Neural progenitor cell (in vitro differentiated cells): ENCODE results near the gene MPPED1. TPM values are rescaled to one million over a fixed set of nuclear protein-coding genes. Genes with fewer than 3 reads are reported as not detected.

Experiments
- DNase-seq: peaks from one replicate; pipeline ENCODE4 v3.0.0-alpha.2; 2016; ENCODE audit warnings: low spot score
- H2AFZ ChIP-seq: fragments of 200-600 bp; sonication (generic); replicated peaks from 2 replicates; pipeline ENCODE4 v1.6.1; 2016; ENCODE audit warnings: antibody characterized with exemption
- H3F3A ChIP-seq: fragments of 200-600 bp; sonication (generic); 2 replicates; pipeline ENCODE4 v1.6.1; 2016; ENCODE audit warnings: antibody characterized with exemption, low read depth
- H3K27ac ChIP-seq: fragments of 200-600 bp; sonication (generic); 2 replicates; pipeline ENCODE4 v1.5.1; 2016; ENCODE audit warnings: mild to moderate bottlenecking
- H3K27me3 ChIP-seq: fragments of 200-600 bp; sonication (generic); 2 replicates; pipeline ENCODE4 v1.6.1; 2016; ENCODE audit warnings: mild to moderate bottlenecking, moderate library complexity
- H3K36me3 ChIP-seq: fragments of 200-600 bp; sonication (generic); 2 replicates; pipeline ENCODE4 v1.5.1; 2016
- H3K4me1 ChIP-seq: fragments of 200-600 bp; sonication (generic); 2 replicates; pipeline ENCODE4 v1.6.1; 2016; ENCODE audit warnings: mixed run types
- H3K4me2 ChIP-seq: fragments of 200-600 bp; sonication (generic); 2 replicates; pipeline ENCODE4 v1.6.1; 2016
- H3K4me3 ChIP-seq: fragments of 200-600 bp; sonication (generic); 2 replicates; pipeline ENCODE4 v1.5.1; 2016
- H3K79me2 ChIP-seq: fragments of 200-600 bp; sonication (generic); 2 replicates; pipeline ENCODE4 v1.6.1; 2016; ENCODE audit warnings: low read depth
- H3K9ac ChIP-seq: fragments of 200-600 bp; sonication (generic); 2 replicates; pipeline ENCODE4 v1.6.1; 2016
- H3K9me3 ChIP-seq: fragments of 200-600 bp; sonication (generic); 2 replicates; pipeline ENCODE4 v1.5.1; 2016; ENCODE audit warnings: low read depth
- H4K20me1 ChIP-seq: fragments of 200-600 bp; sonication (generic); 2 replicates; pipeline ENCODE4 v1.6.1; 2016; ENCODE audit warnings: low read depth
- H3K27ac Mint-ChIP-seq: 3 replicates; pipeline ENCODE4 v1.8.0; 2021; ENCODE audit warnings: mixed read lengths
- H3K27me3 Mint-ChIP-seq: 2 replicates; pipeline ENCODE4 v1.8.0; 2022; ENCODE audit warnings: low read depth, mild to moderate bottlenecking, inconsistent platforms, moderate library complexity, mixed read lengths; ENCODE audit not compliant: insufficient read depth
- H3K36me3 Mint-ChIP-seq: 3 replicates; pipeline ENCODE4 v1.8.0; 2021; ENCODE audit warnings: mixed read lengths
- H3K4me1 Mint-ChIP-seq: 3 replicates; pipeline ENCODE4 v1.8.0; 2021; ENCODE audit warnings: mixed read lengths
- H3K4me3 Mint-ChIP-seq: 3 replicates; pipeline ENCODE4 v1.8.0; 2021; ENCODE audit warnings: mild to moderate bottlenecking, moderate library complexity, mixed read lengths
- H3K9me3 Mint-ChIP-seq: 3 replicates; pipeline ENCODE4 v1.8.0; 2020; ENCODE audit warnings: mixed read lengths
- EZH2 ChIP-seq: fragments of 200-600 bp; sonication (generic); IDR thresholded peaks from 2 replicates; pipeline ENCODE4 v1.6.1; 2017; ENCODE audit warnings: antibody characterized with exemption, mild to moderate bottlenecking, moderate library complexity
- EZH2phosphoT487 ChIP-seq: fragments of 200-600 bp; sonication (generic); IDR thresholded peaks from 2 replicates; pipeline ENCODE4 v1.6.1; 2017; ENCODE audit warnings: antibody characterized with exemption
- total RNA-seq: library from RNA; depleted of rRNA; stranded (reverse); fragments of >200 nt; gene quantifications from 2 replicates; pipeline ENCODE4 v1.2.3, GENCODE V29; 2015; ENCODE audit warnings: low replicate concordance
- TF ChIP-seq, protein P1 (sequence below): fragments of 200-600 bp; sonication (generic); IDR thresholded peaks from 2 replicates; pipeline ENCODE4 v1.5.1; 2017; ENCODE audit warnings: antibody characterized with exemption, mild to moderate bottlenecking

The MPPED1 gene
- total RNA-seq, 1 donor from 2014 or later = 2.0 TPM

DNA sequence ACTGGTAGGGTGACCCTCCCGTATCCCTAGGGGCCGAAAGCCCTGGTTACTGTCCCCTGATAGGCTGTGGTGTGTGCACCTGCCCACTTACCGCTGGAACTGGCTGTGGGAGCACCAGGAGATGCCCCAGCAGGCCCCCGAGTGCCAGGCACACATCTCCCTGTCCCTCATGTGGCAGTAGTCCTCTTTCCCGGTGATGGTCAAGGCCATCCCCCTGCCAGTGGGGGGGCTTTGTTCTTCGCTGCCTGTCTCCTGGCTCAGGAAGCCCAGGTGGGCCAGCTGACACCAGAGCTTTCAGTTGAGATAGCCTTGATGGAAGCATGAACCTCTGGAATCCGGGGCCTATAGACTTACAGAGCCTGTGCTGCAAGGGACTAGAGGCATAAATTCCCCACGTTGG, 100.5 kb downstream of the MPPED1 start:
- Histone ChIP-seq H4K20me1 (no peaks in the 10 kb centered on the region), H3K79me2 (no peaks in the 10 kb centered on the region), H3K9me3 (no peaks in the 10 kb centered on the region), H3F3A (no peaks in the 10 kb centered on the region), H3K4me2 (no peak overlapping the region), H2AFZ (no peak overlapping the region), H3K4me3 (no peak overlapping the region), H3K27ac (no peak overlapping the region), H3K4me1 (no peaks in the 10 kb centered on the region), H3K9ac (no peak overlapping the region), H3K36me3 (no peaks in the 10 kb centered on the region), H3K27me3 (no peaks in the 10 kb centered on the region)
- Mint-ChIP-seq H3K4me1 (no peaks in the 10 kb centered on the region), H3K9me3 (peaks cover 2% of the 10 kb centered on the region), H3K4me3 (no peak overlapping the region), H3K27me3 (peaks cover 7% of the 10 kb centered on the region), H3K27ac (no peak overlapping the region), H3K36me3 (no peaks in the 10 kb centered on the region)
- no peak for DNase-seq
- no peak for TF ChIP-seq EZH2phosphoT487
- TF ChIP-seq, protein P1, sequence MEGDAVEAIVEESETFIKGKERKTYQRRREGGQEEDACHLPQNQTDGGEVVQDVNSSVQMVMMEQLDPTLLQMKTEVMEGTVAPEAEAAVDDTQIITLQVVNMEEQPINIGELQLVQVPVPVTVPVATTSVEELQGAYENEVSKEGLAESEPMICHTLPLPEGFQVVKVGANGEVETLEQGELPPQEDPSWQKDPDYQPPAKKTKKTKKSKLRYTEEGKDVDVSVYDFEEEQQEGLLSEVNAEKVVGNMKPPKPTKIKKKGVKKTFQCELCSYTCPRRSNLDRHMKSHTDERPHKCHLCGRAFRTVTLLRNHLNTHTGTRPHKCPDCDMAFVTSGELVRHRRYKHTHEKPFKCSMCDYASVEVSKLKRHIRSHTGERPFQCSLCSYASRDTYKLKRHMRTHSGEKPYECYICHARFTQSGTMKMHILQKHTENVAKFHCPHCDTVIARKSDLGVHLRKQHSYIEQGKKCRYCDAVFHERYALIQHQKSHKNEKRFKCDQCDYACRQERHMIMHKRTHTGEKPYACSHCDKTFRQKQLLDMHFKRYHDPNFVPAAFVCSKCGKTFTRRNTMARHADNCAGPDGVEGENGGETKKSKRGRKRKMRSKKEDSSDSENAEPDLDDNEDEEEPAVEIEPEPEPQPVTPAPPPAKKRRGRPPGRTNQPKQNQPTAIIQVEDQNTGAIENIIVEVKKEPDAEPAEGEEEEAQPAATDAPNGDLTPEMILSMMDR = no peak

GRCh38 chr22:43514476-43515157, 102.8 kb downstream of the MPPED1 start:
- no peak overlapping the region for H3K4me3 Mint-ChIP-seq
- no peak for DNase-seq
- no peaks in the 10 kb centered on the region for H4K20me1 ChIP-seq
- H3K27ac ChIP-seq = no peak overlapping the region
- H3K36me3 ChIP-seq = no peaks in the 10 kb centered on the region
- no peaks in the 10 kb centered on the region for H3K79me2 ChIP-seq
- no peaks in the 10 kb centered on the region for H3K27me3 ChIP-seq
- H3K4me3 ChIP-seq = no peak overlapping the region
- peaks cover 5% of the 10 kb centered on the region for H3K4me1 Mint-ChIP-seq
- H3K27me3 Mint-ChIP-seq = peaks cover 10% of the 10 kb centered on the region
- H3K4me1 ChIP-seq = no peaks in the 10 kb centered on the region
- H3K36me3 Mint-ChIP-seq = no peaks in the 10 kb centered on the region
- H3K27ac Mint-ChIP-seq = no peak overlapping the region
- no peak overlapping the region for H3K4me2 ChIP-seq
- no peaks in the 10 kb centered on the region for H3K9me3 ChIP-seq
- no peaks in the 10 kb centered on the region for H3F3A ChIP-seq
- no peak for TF ChIP-seq EZH2phosphoT487
- TF ChIP-seq, protein P1 = no peak
- TF ChIP-seq EZH2 = no peak
- no peak overlapping the region for H3K9ac ChIP-seq
- no peak overlapping the region for H2AFZ ChIP-seq
- peaks cover 2% of the 10 kb centered on the region for H3K9me3 Mint-ChIP-seq

DNA sequence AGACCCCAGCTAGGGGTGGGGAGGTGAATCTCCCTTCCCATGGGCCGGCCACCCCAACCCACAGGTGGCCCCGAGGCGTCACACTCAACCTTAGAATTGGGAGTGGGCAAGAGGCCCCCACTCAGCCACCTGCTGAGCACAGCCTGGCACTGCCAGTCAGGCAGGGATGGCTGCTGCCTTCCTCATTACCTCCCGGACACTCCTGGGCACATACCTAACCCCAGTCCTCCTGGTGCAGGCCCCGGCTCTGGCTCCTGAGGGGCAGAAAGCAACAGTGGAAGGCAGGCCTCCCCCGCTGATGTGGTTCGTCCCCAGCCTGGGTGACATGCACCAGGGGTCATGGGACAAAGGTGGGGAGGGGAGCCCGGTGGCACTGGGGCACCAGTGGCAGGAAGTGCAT, 103.6 kb downstream of the MPPED1 start:
- no peaks in the 10 kb centered on the region for H3K36me3 Mint-ChIP-seq
- no peak for DNase-seq
- no peak overlapping the region for H3K4me3 Mint-ChIP-seq
- peaks cover 5% of the 10 kb centered on the region for H3K4me1 Mint-ChIP-seq
- Histone ChIP-seq H3K79me2 (no peaks in the 10 kb centered on the region), H4K20me1 (no peaks in the 10 kb centered on the region), H3K4me1 (no peaks in the 10 kb centered on the region), H3K36me3 (no peaks in the 10 kb centered on the region), H3K4me2 (no peak overlapping the region), H3K27ac (no peak overlapping the region), H3F3A (no peaks in the 10 kb centered on the region), H3K27me3 (no peaks in the 10 kb centered on the region), H3K9me3 (no peaks in the 10 kb centered on the region), H3K9ac (no peak overlapping the region), H2AFZ (no peak overlapping the region), H3K4me3 (no peak overlapping the region)
- no peak overlapping the region for H3K27ac Mint-ChIP-seq
- H3K27me3 Mint-ChIP-seq = peaks cover 6% of the 10 kb centered on the region
- no peak for TF ChIP-seq EZH2
- TF ChIP-seq EZH2phosphoT487 = no peak
- TF ChIP-seq, protein P1 = no peak
- peaks cover 2% of the 10 kb centered on the region for H3K9me3 Mint-ChIP-seq
